Measurements from ENCODE around the gene TIMM9.

TIMM9 gene

DNA sequence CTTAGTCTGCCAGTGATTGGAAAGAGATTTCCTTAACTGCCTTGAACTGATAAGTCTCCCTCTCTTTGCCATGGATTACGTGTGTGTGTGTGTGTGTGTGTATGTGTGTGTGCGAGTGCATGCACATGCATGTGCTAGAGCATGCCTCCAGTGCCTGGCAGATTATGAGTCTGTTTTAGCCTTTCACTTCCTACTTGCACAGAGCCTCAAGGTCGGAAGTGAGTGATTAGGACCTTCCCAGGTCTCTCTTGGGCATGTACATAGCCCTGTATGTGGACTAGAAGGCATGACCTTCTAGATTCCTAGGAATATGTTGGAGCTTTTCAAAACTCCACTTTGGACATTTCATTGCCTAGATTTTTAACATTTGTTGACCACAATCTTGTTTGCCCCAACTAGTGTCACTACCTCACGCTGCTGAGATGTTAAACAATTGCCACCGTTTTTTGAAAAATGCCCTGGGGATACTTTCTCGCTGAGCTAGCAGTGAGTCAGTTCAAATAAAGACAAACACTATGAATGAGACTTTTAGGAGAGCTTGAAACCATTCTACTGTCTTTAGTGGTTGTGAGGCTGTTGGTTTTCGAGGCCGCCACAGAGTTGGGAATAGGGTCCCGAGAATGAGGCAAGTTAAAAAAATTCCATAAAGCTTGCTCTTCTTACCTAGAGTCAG lies 28.4 kb upstream of the TIMM9 start:
- Histone ChIP-seq H2AFZ (no peak overlapping the region), H3K36me3 (ENCODE audit: control insufficient read depth, insufficient read depth, low read length) (peaks cover 4% of the 10 kb centered on the region), H3K4me2 (ENCODE audit: low read length) (no peak overlapping the region), H3K27me3 (ENCODE audit: control insufficient read depth, insufficient read depth, low read length) (no peaks in the 10 kb centered on the region), H3K4me1 (no peaks in the 10 kb centered on the region), H3K79me2 (no peaks in the 10 kb centered on the region), H3K9me3 (ENCODE audit: control insufficient read depth, low read length) (no peaks in the 10 kb centered on the region), H3K9ac (no peak overlapping the region), H3K4me3 (ENCODE audit: low read depth, low read length) (no peak overlapping the region), H3K27ac (no peak overlapping the region)
- TF ChIP-seq, protein P1, sequence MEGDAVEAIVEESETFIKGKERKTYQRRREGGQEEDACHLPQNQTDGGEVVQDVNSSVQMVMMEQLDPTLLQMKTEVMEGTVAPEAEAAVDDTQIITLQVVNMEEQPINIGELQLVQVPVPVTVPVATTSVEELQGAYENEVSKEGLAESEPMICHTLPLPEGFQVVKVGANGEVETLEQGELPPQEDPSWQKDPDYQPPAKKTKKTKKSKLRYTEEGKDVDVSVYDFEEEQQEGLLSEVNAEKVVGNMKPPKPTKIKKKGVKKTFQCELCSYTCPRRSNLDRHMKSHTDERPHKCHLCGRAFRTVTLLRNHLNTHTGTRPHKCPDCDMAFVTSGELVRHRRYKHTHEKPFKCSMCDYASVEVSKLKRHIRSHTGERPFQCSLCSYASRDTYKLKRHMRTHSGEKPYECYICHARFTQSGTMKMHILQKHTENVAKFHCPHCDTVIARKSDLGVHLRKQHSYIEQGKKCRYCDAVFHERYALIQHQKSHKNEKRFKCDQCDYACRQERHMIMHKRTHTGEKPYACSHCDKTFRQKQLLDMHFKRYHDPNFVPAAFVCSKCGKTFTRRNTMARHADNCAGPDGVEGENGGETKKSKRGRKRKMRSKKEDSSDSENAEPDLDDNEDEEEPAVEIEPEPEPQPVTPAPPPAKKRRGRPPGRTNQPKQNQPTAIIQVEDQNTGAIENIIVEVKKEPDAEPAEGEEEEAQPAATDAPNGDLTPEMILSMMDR (IDR thresholded peaks at IDR 0.05): no peak

- no peaks in the 10 kb centered on the region for H3K4me1 ChIP-seq
- TF ChIP-seq, protein P1 (IDR thresholded peaks at IDR 0.05): no peak
- H3K4me3 ChIP-seq (ENCODE audit: low read depth, low read length): no peak overlapping the region
- no peak overlapping the region for H3K9ac ChIP-seq
- no peak overlapping the region for H3K27ac ChIP-seq
- no peaks in the 10 kb centered on the region for H3K9me3 ChIP-seq (ENCODE audit: control insufficient read depth, low read length)
- H3K27me3 ChIP-seq (ENCODE audit: control insufficient read depth, insufficient read depth, low read length): no peaks in the 10 kb centered on the region
- no peaks in the 10 kb centered on the region for H3K79me2 ChIP-seq
- no peak overlapping the region for H2AFZ ChIP-seq
- no peaks in the 10 kb centered on the region for H3K36me3 ChIP-seq (ENCODE audit: control insufficient read depth, insufficient read depth, low read length)
- no peak overlapping the region for H3K4me2 ChIP-seq (ENCODE audit: low read length)
These were observed 17.3 kb upstream of the TIMM9 start for GRCh38 chr14:58444627-58445026.

DNA sequence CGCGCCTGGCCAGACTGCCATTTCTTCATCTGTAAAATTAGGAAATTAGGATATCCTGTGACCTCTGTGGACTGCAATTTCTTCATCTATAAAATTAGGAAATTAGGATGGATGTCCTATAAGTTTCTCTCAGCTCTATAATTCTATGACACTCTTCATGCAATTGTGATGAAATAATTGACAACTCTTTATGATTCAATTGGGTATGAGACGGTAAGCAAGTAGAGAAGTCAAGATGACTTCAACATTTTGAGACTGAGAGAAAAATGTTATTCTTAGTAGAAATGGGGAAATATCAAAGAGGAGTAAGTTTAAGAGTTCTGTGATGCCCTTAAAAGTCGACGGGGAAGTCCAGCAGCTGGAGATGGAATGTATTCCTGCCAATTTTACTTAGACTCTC lies 12.1 kb upstream of the TIMM9 start:
- TF ChIP-seq, protein P1 (IDR thresholded peaks at IDR 0.05): no peak
- Histone ChIP-seq H3K9ac (no peak overlapping the region), H3K4me1 (no peaks in the 10 kb centered on the region), H3K36me3 (ENCODE audit: control insufficient read depth, insufficient read depth, low read length) (no peaks in the 10 kb centered on the region), H2AFZ (no peak overlapping the region), H3K27me3 (ENCODE audit: control insufficient read depth, insufficient read depth, low read length) (no peaks in the 10 kb centered on the region), H3K27ac (no peak overlapping the region), H3K9me3 (ENCODE audit: control insufficient read depth, low read length) (no peaks in the 10 kb centered on the region), H3K4me3 (ENCODE audit: low read depth, low read length) (no peak overlapping the region), H3K79me2 (no peaks in the 10 kb centered on the region), H3K4me2 (ENCODE audit: low read length) (no peak overlapping the region)

DNA sequence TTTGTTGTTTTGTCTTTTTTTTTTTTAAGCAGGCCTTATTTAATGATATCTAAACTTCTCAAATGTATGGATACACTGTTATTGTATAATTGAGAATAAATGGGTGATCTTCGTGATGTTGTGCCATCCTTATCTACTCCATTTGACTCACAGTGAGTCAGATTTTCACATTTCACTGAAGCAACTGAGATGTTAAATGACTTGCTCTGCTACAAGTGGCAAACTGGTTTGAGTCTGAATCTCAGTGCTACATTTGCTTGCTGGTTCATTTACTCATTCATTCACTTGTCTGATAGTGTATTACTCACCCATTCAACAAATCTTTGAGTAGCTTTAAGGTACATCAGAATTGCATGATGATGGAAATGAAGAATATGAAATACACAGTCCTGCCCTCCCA lies 2.8 kb upstream of the TIMM9 start:
- Histone ChIP-seq H3K4me1 (peaks cover 4% of the 10 kb centered on the region), H3K79me2 (peaks cover 6% of the 10 kb centered on the region), H3K27me3 (ENCODE audit: control insufficient read depth, insufficient read depth, low read length) (no peaks in the 10 kb centered on the region), H3K4me2 (ENCODE audit: low read length) (no peak overlapping the region), H3K9me3 (ENCODE audit: control insufficient read depth, low read length) (no peaks in the 10 kb centered on the region), H2AFZ (no peak overlapping the region), H3K36me3 (ENCODE audit: control insufficient read depth, insufficient read depth, low read length) (no peaks in the 10 kb centered on the region), H3K4me3 (ENCODE audit: low read depth, low read length) (no peak overlapping the region), H3K9ac (no peak overlapping the region), H3K27ac (no peak overlapping the region)
- TF ChIP-seq, protein P1 (IDR thresholded peaks at IDR 0.05): no peak

DNA sequence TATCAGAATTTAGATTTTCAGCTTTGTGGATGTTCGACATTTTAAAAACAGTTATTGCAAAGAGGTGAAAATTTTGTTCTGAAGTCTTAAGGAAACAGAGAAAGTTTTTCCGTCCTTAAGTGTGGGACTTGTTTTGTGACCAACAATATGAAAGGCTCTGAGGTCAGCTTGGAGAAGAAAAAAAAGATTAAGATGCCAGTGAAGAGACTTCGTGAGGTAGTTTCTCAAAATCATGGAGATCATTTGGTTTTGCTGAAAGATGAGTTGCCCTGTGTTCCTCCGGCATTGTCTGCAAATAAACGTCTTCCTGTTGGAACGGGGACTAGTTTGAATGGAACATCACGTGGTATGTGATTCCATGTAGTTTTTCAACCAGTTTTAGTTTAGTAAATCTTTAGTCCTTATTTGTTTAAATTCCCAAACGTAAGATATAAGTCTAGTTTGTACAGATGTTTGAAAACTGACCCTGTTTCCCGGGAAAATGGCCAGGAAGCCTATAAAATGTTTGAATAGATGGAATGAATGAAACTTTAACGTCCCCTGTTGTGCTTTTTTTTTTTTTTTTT lies 870 bp upstream of the TIMM9 start:
- H2AFZ ChIP-seq: peak overlapping the region; percentile 94
- TF ChIP-seq, protein P1 (IDR thresholded peaks at IDR 0.05): no peak
- peaks cover 6% of the 10 kb centered on the region for H3K79me2 ChIP-seq
- no peaks in the 10 kb centered on the region for H3K36me3 ChIP-seq (ENCODE audit: control insufficient read depth, insufficient read depth, low read length)
- peak overlapping the region; percentile 90 for H3K4me2 ChIP-seq (ENCODE audit: low read length)
- peaks cover 4% of the 10 kb centered on the region for H3K4me1 ChIP-seq
- H3K4me3 ChIP-seq (ENCODE audit: low read depth, low read length): peak overlapping the region; percentile 98
- H3K27me3 ChIP-seq (ENCODE audit: control insufficient read depth, insufficient read depth, low read length): no peaks in the 10 kb centered on the region
- peak overlapping the region; percentile 2 for H3K9ac ChIP-seq
- peak overlapping the region; percentile 90 for H3K27ac ChIP-seq
- H3K9me3 ChIP-seq (ENCODE audit: control insufficient read depth, low read length): no peaks in the 10 kb centered on the region
